NOMO-1 treated with dmso at 0.1 percent for 144 hours (cell line): Measurements from ENCODE around the gene SOX9.

ENCODE experiments used
- DNase-seq: peaks from one replicate; lab custom pipeline; 2025; ENCODE audit not compliant: unreplicated experiment; lab: John Stamatoyannopoulos, UW

The SOX9 gene

GRCh38 chr17:72120642-72121163 lies at the start of gene SOX9:
Gene SOX9 (plus strand): TSS chr17:72121020. CDS start chr17:72121392, 372 bp downstream.
- DNase-seq = no peak

GRCh38 chr17:72071330-72071729 lies 49.5 kb upstream of the SOX9 start:
- no peak for DNase-seq

- no peak for DNase-seq
These were observed 44.7 kb upstream of the SOX9 start for GRCh38 chr17:72075995-72076677.

GRCh38 chr17:72076678-72077030 lies 44.2 kb upstream of the SOX9 start:
- no peak for DNase-seq

- DNase-seq = no peak
These were observed 43.4 kb upstream of the SOX9 start for GRCh38 chr17:72077326-72077960.

- no peak for DNase-seq
These were observed 41.1 kb upstream of the SOX9 start for GRCh38 chr17:72079700-72080099.

- DNase-seq = no peak
These were observed 32.9 kb upstream of the SOX9 start for GRCh38 chr17:72087876-72088275.

GRCh38 chr17:72089453-72089987 lies 31.3 kb upstream of the SOX9 start:
- no peak for DNase-seq

- DNase-seq = no peak
These were observed 30.7 kb upstream of the SOX9 start for GRCh38 chr17:72090108-72090507.

- no peak for DNase-seq
These were observed 28.0 kb upstream of the SOX9 start for GRCh38 chr17:72092710-72093322.

GRCh38 chr17:72093707-72094106 lies 27.1 kb upstream of the SOX9 start:
- DNase-seq = no peak

- DNase-seq = no peak
These were observed 25.5 kb upstream of the SOX9 start for GRCh38 chr17:72095316-72095715.

GRCh38 chr17:72097144-72097543 lies 23.7 kb upstream of the SOX9 start:
- DNase-seq = no peak

GRCh38 chr17:72099919-72100318 lies 20.9 kb upstream of the SOX9 start:
- no peak for DNase-seq

- DNase-seq = no peak
These were observed 20.4 kb upstream of the SOX9 start for GRCh38 chr17:72100470-72100869.

GRCh38 chr17:72101526-72101925 lies 19.3 kb upstream of the SOX9 start:
- DNase-seq = no peak

GRCh38 chr17:72102366-72102765 lies 18.5 kb upstream of the SOX9 start:
- DNase-seq = no peak

GRCh38 chr17:72104164-72104862 lies 16.5 kb upstream of the SOX9 start:
- no peak for DNase-seq

GRCh38 chr17:72104863-72105234 lies 16.0 kb upstream of the SOX9 start:
- DNase-seq = no peak

GRCh38 chr17:72107100-72107499 lies 13.7 kb upstream of the SOX9 start:
- DNase-seq = no peak

GRCh38 chr17:72110231-72110941 lies 10.4 kb upstream of the SOX9 start:
- no peak for DNase-seq
